HFF-Myc (cell line): Measurements from ENCODE around the gene PYDC1.

ENCODE experiments used
- DNase-seq: peaks from one replicate; pipeline ENCODE4 v3.0.0-alpha.2; 2011; ENCODE audit warnings: low read depth; ENCODE audit errors: extremely low read depth
- H3K4me3 ChIP-seq: replicated peaks from 2 replicates; pipeline ENCODE4 v1.5.1; 2011; ENCODE audit warnings: low read depth, mild to moderate bottlenecking, control low read depth, low read length
- TF ChIP-seq, protein P1 (sequence below): IDR thresholded peaks from 2 replicates; pipeline ENCODE4 v1.5.1; 2012; ENCODE audit warnings: mild to moderate bottlenecking, low read depth, low read length, control low read depth; ENCODE audit errors: missing control alignments

The PYDC1 gene

DNA sequence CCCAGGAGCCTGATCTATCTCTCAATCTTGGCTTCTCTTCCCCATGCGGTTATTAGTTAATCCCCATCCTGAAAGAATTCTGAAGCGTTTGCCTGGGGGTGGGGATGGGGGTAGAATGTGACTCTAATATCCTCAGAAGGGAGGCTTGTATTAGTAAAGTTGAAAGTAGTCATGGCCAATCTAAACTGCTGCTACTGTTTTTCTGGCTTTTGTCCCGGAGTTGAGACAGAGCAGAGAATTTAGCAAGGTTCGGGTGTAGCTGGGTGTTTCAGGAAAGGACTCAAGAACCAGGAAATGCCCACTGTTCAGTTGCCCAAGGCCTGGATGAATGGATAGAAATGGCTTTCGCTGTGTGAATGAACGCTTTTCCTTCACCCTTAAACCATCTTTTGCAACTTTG, 25.3 kb upstream of the PYDC1 start:
- H3K4me3 ChIP-seq = no peak overlapping the region
- TF ChIP-seq, protein P1, sequence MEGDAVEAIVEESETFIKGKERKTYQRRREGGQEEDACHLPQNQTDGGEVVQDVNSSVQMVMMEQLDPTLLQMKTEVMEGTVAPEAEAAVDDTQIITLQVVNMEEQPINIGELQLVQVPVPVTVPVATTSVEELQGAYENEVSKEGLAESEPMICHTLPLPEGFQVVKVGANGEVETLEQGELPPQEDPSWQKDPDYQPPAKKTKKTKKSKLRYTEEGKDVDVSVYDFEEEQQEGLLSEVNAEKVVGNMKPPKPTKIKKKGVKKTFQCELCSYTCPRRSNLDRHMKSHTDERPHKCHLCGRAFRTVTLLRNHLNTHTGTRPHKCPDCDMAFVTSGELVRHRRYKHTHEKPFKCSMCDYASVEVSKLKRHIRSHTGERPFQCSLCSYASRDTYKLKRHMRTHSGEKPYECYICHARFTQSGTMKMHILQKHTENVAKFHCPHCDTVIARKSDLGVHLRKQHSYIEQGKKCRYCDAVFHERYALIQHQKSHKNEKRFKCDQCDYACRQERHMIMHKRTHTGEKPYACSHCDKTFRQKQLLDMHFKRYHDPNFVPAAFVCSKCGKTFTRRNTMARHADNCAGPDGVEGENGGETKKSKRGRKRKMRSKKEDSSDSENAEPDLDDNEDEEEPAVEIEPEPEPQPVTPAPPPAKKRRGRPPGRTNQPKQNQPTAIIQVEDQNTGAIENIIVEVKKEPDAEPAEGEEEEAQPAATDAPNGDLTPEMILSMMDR = no peak
- DNase-seq = no peak

DNA sequence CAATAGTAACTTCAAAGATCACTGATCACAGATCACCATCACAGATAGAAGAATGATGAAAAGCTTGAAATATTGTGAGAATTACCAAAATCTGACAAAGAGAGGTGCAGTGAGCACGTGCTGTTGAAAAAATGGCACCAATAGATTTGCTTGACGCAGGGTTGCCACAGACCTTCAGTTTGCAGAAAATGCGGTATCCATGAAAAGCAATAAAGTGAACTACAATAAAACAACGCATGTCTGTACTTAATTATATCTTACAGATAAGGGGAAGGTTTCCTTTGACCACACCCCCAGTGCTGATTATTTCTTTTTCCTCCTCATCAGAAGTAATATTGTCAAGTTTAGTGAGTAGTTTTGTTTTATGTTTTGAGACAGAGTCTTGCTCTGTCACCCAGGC, 21.1 kb upstream of the PYDC1 start:
- TF ChIP-seq, protein P1 = no peak
- DNase-seq = no peak
- no peak overlapping the region for H3K4me3 ChIP-seq

DNA sequence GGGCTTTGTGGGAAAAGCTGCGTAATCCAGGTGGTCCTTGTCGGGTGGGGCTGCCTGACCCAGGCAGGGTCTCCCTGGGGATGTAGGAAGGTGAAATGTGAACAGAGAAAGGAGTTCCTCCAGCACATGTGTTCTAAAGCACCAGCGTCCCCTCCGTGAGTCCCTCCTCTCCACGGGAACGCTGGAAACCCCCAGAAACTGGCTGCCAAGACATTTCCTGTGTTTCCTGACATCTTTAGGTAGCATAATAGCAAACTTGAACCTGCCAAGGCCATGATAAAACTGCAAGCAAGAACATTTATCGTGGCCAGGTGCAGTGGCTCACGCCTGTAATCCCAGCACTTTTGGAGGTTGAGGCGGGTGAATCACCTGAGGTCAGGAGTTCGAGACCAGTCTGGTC, 12.6 kb upstream of the PYDC1 start:
- DNase-seq = no peak
- no peak overlapping the region for H3K4me3 ChIP-seq
- TF ChIP-seq, protein P1 = no peak

DNA sequence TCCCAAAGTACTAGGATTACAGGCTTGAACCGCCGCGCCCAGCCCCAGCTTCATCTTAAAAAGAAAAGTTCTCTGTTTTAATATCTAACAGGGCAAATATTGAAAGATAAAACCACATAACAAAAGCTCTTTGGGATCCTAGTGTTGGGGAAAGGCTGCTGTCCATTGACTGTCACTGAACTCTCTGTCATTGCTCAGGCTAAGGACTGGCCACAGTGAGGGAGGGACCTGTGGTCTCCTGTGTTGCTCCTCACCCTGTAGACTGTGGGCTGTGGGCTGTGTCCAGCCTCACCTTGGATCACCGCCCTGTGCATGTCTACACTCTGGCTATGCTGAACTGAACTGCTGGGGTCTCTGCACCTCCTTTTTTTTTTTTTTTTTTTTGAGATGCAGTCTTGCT, 11.3 kb upstream of the PYDC1 start:
- no peak overlapping the region for H3K4me3 ChIP-seq
- TF ChIP-seq, protein P1 = no peak
- no peak for DNase-seq

DNA sequence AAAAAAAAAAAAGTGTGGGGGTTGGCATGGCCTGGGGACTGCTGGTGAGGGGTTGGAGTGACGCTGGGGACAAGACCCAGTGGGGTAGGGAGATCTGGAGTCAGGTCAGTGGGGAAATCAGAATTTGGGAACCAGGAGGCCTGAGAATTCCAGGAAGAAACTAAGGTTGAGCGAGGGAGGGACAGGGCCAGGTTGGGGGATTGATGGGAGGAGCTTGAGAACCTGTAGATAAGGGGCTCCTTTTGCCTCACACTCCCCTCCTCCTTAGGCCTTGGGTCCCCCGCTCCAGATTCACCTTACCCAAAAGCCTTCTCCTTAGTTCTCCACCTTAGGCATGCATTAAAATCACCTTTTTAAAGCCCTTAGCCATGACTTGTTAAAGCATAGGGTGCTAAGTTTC, 8.3 kb upstream of the PYDC1 start:
- no peak for DNase-seq
- H3K4me3 ChIP-seq = no peak overlapping the region
- TF ChIP-seq, protein P1 = no peak

DNA sequence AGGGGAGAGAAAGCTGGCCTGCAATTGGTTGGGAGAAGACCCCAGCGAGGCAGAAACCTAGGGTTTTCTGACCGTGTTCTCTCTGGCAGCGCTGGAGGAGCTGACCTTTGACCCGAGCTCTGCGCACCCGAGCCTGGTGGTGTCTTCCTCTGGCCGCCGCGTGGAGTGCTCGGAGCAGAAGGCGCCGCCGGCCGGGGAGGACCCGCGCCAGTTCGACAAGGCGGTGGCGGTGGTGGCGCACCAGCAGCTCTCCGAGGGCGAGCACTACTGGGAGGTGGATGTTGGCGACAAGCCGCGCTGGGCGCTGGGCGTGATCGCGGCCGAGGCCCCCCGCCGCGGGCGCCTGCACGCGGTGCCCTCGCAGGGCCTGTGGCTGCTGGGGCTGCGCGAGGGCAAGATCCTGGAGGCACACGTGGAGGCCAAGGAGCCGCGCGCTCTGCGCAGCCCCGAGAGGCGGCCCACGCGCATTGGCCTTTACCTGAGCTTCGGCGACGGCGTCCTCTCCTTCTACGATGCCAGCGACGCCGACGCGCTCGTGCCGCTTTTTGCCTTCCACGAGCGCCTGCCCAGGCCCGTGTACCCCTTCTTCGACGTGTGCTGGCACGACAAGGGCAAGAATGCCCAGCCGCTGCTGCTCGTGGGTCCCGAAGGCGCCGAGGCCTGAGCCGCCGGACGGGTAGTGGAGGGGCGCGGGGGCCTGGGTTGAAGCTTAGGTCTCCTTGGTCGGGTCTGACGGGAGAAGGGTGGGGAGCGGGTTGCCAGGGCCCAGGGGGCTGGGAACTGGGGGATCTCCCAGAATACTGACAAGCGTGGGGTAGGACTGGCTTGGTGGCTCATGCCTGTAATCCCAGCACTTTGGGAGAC, 7.4 kb upstream of the PYDC1 start:
- no peak overlapping the region for H3K4me3 ChIP-seq
- TF ChIP-seq, protein P1 = no peak
- no peak for DNase-seq
